Measurements from ENCODE around the gene RBM34. TPM values are rescaled to one million over a fixed set of nuclear protein-coding genes. Genes with fewer than 3 reads are reported as not detected.

The RBM34 gene
- total RNA-seq, 2 experiments from 2014 or later = 46.4 to 93.7 TPM

GRCh38 chr1:235149824-235150223 is 11.2 kb downstream of the RBM34 start:
- no peaks in the 10 kb centered on the region for H3K4me1 ChIP-seq (ENCODE audit: insufficient read depth, low read length, poor library complexity, severe bottlenecking)
- no peak overlapping the region for H3K27ac ChIP-seq (ENCODE audit: low read depth, low read length, poor library complexity, severe bottlenecking)
- H2AFZ ChIP-seq (ENCODE audit: low read length) = no peak overlapping the region
- TF ChIP-seq EZH2phosphoT487 (IDR thresholded peaks at IDR 0.05; ENCODE audit: borderline replicate concordance, low read depth, low read length) = no peak
- TF ChIP-seq CTCF (conservative IDR thresholded peaks at IDR 0.05; ENCODE audit: low read length) = no peak
- H3K36me3 ChIP-seq (ENCODE audit: insufficient read depth, low read length) = peaks cover 97% of the 10 kb centered on the region
- no peak for DNase-seq (ENCODE audit: low spot score)
- no peak overlapping the region for H3K4me2 ChIP-seq (ENCODE audit: low read length)
- intact Hi-C loops (cut with micrococcal nuclease; ENCODE audit: unreplicated experiment) = no loop called here
- ChIA-PET CTCF (ENCODE audit: unreplicated experiment) (no interaction called here), POLR2A (no interaction called here)
- no peaks in the 10 kb centered on the region for H3K9me2 ChIP-seq (ENCODE audit: insufficient read depth, low read length)
- no peak overlapping the region for H3K4me3 ChIP-seq (ENCODE audit: low read depth, low read length, poor library complexity, severe bottlenecking)
- H3K79me2 ChIP-seq (ENCODE audit: insufficient read depth, low read depth, low read length) = no peaks in the 10 kb centered on the region
- BruUV-seq (replicated peaks) = no TSS peak
- H3K9me3 ChIP-seq (ENCODE audit: low read length) = no peaks in the 10 kb centered on the region
- no peaks in the 10 kb centered on the region for H4K20me1 ChIP-seq (ENCODE audit: insufficient read depth, low read length)

- Histone ChIP-seq H3K4me3 (ENCODE audit: low read depth, low read length, poor library complexity, severe bottlenecking) (no peak overlapping the region), H3K9me3 (ENCODE audit: low read length) (no peaks in the 10 kb centered on the region), H3K36me3 (ENCODE audit: insufficient read depth, low read length) (peaks cover 97% of the 10 kb centered on the region), H3K9me2 (ENCODE audit: insufficient read depth, low read length) (no peaks in the 10 kb centered on the region), H3K4me1 (ENCODE audit: insufficient read depth, low read length, poor library complexity, severe bottlenecking) (no peaks in the 10 kb centered on the region), H2AFZ (ENCODE audit: low read length) (no peak overlapping the region), H3K79me2 (ENCODE audit: insufficient read depth, low read depth, low read length) (peaks cover 6% of the 10 kb centered on the region; the same call in 1 of the 2 replicates), H4K20me1 (ENCODE audit: insufficient read depth, low read length) (no peaks in the 10 kb centered on the region), H3K4me2 (ENCODE audit: low read length) (no peak overlapping the region), H3K27ac (ENCODE audit: low read depth, low read length, poor library complexity, severe bottlenecking) (no peak overlapping the region)
- TF ChIP-seq CTCF (conservative IDR thresholded peaks at IDR 0.05; ENCODE audit: low read length) (no peak), EZH2phosphoT487 (IDR thresholded peaks at IDR 0.05; ENCODE audit: borderline replicate concordance, low read depth, low read length) (no peak)
- no peak for DNase-seq (ENCODE audit: low spot score)
- no TSS peak for BruUV-seq (replicated peaks)
- ChIA-PET CTCF (ENCODE audit: unreplicated experiment) (no interaction called here), POLR2A (interaction anchor here (0.5 to 1.9 kb wide), 3 partner anchors 13 to 750 kb away, joined by 3 to 5 read pairs (median 3); partner anchors contain the start of gene RBM34)
- intact Hi-C loops (cut with micrococcal nuclease; ENCODE audit: unreplicated experiment) = no loop called here
Observed at GRCh38 chr1:235147269-235147668, 13.8 kb downstream of the RBM34 start.

- CTCF ChIA-PET (ENCODE audit: unreplicated experiment) = no interaction called here
- POLR2A ChIA-PET = interaction anchor here (0.6 to 0.9 kb wide), 6 partner anchors 8 to 650 kb away, joined by 3 to 6 read pairs (median 4); no protein-coding TSS in a partner anchor
- H3K36me3 ChIP-seq (ENCODE audit: insufficient read depth, low read length) = peaks cover 89% of the 10 kb centered on the region
- no peak overlapping the region for H3K27ac ChIP-seq (ENCODE audit: low read depth, low read length, poor library complexity, severe bottlenecking)
- no TSS peak for BruUV-seq (replicated peaks)
- no peaks in the 10 kb centered on the region for H3K9me3 ChIP-seq (ENCODE audit: low read length)
- intact Hi-C loops (cut with micrococcal nuclease; ENCODE audit: unreplicated experiment) = no loop called here
- no peaks in the 10 kb centered on the region for H3K4me1 ChIP-seq (ENCODE audit: insufficient read depth, low read length, poor library complexity, severe bottlenecking)
- no peak overlapping the region for H3K4me2 ChIP-seq (ENCODE audit: low read length)
- no peaks in the 10 kb centered on the region for H4K20me1 ChIP-seq (ENCODE audit: insufficient read depth, low read length)
- TF ChIP-seq CTCF (conservative IDR thresholded peaks at IDR 0.05; ENCODE audit: low read length) = no peak
- TF ChIP-seq EZH2phosphoT487 (IDR thresholded peaks at IDR 0.05; ENCODE audit: borderline replicate concordance, low read depth, low read length) = no peak
- no peak overlapping the region for H2AFZ ChIP-seq (ENCODE audit: low read length)
- H3K79me2 ChIP-seq (ENCODE audit: insufficient read depth, low read depth, low read length) = peaks cover 6% of the 10 kb centered on the region; the same call in 1 of the 2 replicates
- DNase-seq (ENCODE audit: low spot score) = no peak
- no peak overlapping the region for H3K4me3 ChIP-seq (ENCODE audit: low read depth, low read length, poor library complexity, severe bottlenecking)
- no peaks in the 10 kb centered on the region for H3K9me2 ChIP-seq (ENCODE audit: insufficient read depth, low read length)
Observed at GRCh38 chr1:235145639-235146038, 15.4 kb downstream of the RBM34 start.

All from OCI-LY7 (cell line).